A549 treated with ZK216348 at 1 μM for 4 hours (cell line): ENCODE results near the gene KCNE1. TPM values are rescaled to one million over a fixed set of nuclear protein-coding genes. Genes with fewer than 3 reads are reported as not detected.

ENCODE experiments used
- total RNA-seq: library from RNA; stranded (reverse); fragments of 200-300 nt; extraction: Qiagen RNA extraction; gene quantifications from 5 replicates; pipeline ENCODE4 v1.2.3, GENCODE V29; 2022; ENCODE audit warnings: low read depth

The KCNE1 gene
- total RNA-seq: not detected in 5 replicates

DNA sequence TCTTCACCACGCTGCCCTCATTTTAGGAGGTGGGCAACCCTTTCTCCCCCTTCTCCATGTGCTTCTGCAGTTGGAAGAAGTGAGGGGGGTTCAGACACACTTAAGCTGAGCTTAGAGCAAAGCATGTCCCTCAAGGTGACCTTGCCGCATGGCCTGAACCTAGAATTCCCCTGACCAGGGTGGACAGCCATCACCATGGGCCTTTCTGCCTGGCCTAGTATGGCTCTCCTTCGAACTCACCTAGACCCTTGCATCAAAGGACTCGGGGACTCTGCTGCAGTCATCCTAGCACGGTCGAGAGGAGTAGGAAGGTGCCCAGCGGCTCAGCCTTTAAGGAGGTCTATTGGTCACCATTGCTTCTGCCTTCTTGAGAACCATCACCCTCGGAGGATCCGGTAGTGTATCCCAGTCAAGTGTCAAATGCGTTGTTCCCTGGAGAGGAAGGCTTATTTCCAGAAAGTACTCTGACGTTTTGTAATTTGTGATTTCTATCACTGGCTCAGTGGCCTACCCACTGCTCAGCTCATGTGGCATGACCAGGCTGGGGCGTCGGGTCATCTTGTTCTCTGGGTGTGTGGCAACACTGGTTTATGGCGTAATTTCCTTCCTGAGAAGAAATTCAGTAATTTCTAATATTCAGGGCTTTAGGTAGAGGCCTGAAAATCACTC is at the start of gene KCNE1:
KCNE1 (minus strand) TSS at position 424 of the 669 bp plus-strand sequence. CDS start 62,576 bp downstream, outside the sequence.

DNA sequence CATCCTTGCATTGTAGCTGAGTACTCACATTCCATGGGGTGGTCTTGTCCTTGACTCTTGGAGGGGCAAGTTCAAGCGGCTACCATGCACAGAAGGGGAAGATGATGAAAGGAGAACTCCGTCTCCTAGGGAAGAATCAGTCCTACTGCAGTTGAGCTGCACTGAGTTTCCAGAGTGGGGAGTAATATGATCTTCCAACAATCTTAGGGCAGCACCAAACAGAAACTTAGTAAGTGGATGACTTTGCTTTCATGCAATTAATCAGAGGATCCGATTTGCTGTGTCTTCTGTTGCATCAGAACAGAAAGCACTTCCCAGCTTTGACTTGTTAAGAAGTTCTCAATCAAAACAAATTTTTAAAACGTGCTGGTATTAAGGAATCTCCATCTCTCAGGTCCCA is 88.2 kb downstream of the KCNE1 start, which contains the start of gene SMIM34:
SMIM34 (minus strand) TSS at position 147 of the 400 bp plus-strand sequence; CDS start at position 35, 112 bp downstream.

Other genes with a start within 250 kb of the KCNE1 start
- not detected in 5 replicates for gene KCNE2, start 148.2 kb downstream of the KCNE1 start, total RNA-seq
- 1.2 to 24.0 TPM (median 1.5 TPM) in 5 replicates for gene SMIM11, start 136.7 kb downstream of the KCNE1 start, total RNA-seq
- gene SMIM34, start 88.3 kb downstream of the KCNE1 start, total RNA-seq: not detected in 5 replicates
- gene RCAN1, start 102.9 kb upstream of the KCNE1 start, total RNA-seq: 10.2 to 13.3 TPM (median 12.1 TPM) in 5 replicates
- 0.05 to 0.12 TPM (median 0.10 TPM) in 4 of 5 replicates, not detected in the other for gene CLIC6, start 156.8 kb upstream of the KCNE1 start, total RNA-seq